Glutamatergic neuron (in vitro differentiated cells): ENCODE data around the gene RNF13. TPM values are rescaled to one million over a fixed set of nuclear protein-coding genes. Genes with fewer than 3 reads are reported as not detected.

ENCODE experiments used
- DNase-seq: peaks from one replicate; pipeline ENCODE4 v3.0.0; 2022
- H3K27ac Mint-ChIP-seq: one replicate; pipeline ENCODE4 v1.8.0; 2020; ENCODE audit warnings: mild to moderate bottlenecking, mixed read lengths, inconsistent platforms; ENCODE audit not compliant: unreplicated experiment
- H3K27me3 Mint-ChIP-seq: one replicate; pipeline ENCODE4 v1.8.0; 2020; ENCODE audit warnings: mild to moderate bottlenecking, moderate library complexity, mixed read lengths, inconsistent platforms; ENCODE audit not compliant: unreplicated experiment
- H3K36me3 Mint-ChIP-seq: one replicate; pipeline ENCODE4 v1.8.0; 2020; ENCODE audit warnings: mild to moderate bottlenecking, mixed read lengths, inconsistent platforms; ENCODE audit not compliant: unreplicated experiment
- H3K4me1 Mint-ChIP-seq: one replicate; pipeline ENCODE4 v1.8.0; 2020; ENCODE audit warnings: mild to moderate bottlenecking, low read depth, mixed read lengths, inconsistent platforms; ENCODE audit not compliant: unreplicated experiment
- H3K4me3 Mint-ChIP-seq: one replicate; pipeline ENCODE4 v1.8.0; 2020; ENCODE audit warnings: mild to moderate bottlenecking, mixed read lengths, inconsistent platforms; ENCODE audit not compliant: unreplicated experiment
- H3K9me3 Mint-ChIP-seq: one replicate; pipeline ENCODE4 v1.8.0; 2020; ENCODE audit warnings: mild to moderate bottlenecking, moderate library complexity, mixed read lengths, inconsistent platforms; ENCODE audit not compliant: unreplicated experiment
- total RNA-seq: library from RNA; stranded (reverse); fragmentation: NEBNext Ultra II Directional; extraction: Animal tissue kit (Norgen Biotek cat#: 25700); gene quantifications from one replicate; pipeline ENCODE4 v1.2.1, GENCODE V29; 2021; ENCODE audit not compliant: unreplicated experiment
- TF ChIP-seq, protein P1 (sequence below): fragments of 200-600 bp; sonication (generic); IDR thresholded peaks from one replicate; pipeline ENCODE4 v1.5.0; 2021; ENCODE audit not compliant: partially characterized antibody, unreplicated experiment

Gene RNF13
- total RNA-seq, 1 donor from 2014 or later: 29.0 TPM

DNA sequence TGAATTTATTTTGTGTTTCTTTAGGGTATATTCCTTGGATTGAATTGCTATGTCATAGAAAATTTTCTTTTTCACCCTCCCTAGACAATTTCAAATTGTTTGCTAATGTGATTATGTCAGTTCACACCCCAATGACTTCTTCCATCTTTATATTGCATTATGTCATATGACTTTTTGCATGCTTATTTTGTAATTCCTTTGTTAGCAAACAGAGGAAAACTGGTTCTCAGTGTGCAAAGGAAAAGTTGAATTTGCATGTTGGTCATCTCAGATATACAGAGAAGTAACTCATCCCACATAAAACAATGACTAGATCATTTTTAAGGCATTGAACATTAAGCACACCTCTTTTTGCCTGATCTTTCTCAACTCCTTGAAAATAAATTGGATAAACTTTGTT, 3.3 kb upstream of the RNF13 start:
- Mint-ChIP-seq H3K9me3 (peaks cover 4% of the 10 kb centered on the region), H3K36me3 (no peaks in the 10 kb centered on the region)
- DNase-seq: no peak

DNA sequence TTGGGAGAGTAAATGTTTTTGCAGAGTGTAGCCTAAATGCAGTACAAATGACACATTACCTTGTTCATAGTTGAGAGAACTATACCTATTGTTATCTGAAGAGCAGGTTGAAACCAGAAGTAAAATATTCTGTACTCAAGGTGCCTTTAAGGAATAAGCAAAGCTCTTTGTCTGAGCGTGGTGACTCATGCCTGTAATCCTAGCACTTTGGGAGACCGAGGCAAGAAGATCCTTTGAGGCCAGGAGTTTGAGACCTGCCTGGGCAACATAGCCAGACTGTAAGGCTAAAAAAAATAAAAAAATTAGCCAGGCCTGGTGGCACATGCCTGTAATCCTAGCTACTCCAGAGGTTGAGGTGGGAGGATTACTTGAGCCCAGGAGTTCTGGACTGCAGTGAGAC, 2.2 kb upstream of the RNF13 start:
- TF ChIP-seq, protein P1, sequence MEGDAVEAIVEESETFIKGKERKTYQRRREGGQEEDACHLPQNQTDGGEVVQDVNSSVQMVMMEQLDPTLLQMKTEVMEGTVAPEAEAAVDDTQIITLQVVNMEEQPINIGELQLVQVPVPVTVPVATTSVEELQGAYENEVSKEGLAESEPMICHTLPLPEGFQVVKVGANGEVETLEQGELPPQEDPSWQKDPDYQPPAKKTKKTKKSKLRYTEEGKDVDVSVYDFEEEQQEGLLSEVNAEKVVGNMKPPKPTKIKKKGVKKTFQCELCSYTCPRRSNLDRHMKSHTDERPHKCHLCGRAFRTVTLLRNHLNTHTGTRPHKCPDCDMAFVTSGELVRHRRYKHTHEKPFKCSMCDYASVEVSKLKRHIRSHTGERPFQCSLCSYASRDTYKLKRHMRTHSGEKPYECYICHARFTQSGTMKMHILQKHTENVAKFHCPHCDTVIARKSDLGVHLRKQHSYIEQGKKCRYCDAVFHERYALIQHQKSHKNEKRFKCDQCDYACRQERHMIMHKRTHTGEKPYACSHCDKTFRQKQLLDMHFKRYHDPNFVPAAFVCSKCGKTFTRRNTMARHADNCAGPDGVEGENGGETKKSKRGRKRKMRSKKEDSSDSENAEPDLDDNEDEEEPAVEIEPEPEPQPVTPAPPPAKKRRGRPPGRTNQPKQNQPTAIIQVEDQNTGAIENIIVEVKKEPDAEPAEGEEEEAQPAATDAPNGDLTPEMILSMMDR: no peak
- Mint-ChIP-seq H3K4me3 (no peak overlapping the region), H3K9me3 (peaks cover 4% of the 10 kb centered on the region), H3K27ac (no peak overlapping the region), H3K27me3 (no peaks in the 10 kb centered on the region), H3K4me1 (peaks cover 16% of the 10 kb centered on the region), H3K36me3 (no peaks in the 10 kb centered on the region)
- no peak for DNase-seq

More for the DNA sequence above, 3.3 kb upstream of the RNF13 start:
- H3K27ac Mint-ChIP-seq: no peak overlapping the region
- TF ChIP-seq, protein P1: no peak
- H3K4me3 Mint-ChIP-seq: no peak overlapping the region
- peaks cover 10% of the 10 kb centered on the region for H3K4me1 Mint-ChIP-seq
- H3K27me3 Mint-ChIP-seq: no peaks in the 10 kb centered on the region

DNA sequence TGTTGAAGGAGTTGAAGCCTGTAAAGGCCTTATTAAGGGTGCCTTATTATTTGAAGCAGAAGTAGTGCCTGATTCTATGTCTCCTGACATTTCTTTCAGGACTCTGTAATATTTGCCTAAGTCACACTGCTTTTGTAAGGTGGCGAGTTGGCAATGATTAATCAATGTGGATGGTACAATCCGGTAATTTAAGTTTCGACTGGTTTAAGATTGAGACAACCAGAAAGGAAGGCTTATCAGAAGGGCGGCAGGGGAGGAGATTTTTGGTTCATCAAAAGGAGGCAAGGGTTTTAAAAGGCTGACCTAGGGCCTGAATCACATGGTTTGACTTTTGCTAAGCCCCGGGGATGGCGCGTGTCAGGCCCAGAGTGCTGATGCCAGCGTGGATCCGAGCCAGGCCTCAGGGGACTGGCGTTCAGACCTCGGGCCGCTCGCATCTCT, 830 bp upstream of the RNF13 start:
- Mint-ChIP-seq H3K27me3 (no peaks in the 10 kb centered on the region), H3K4me3 (peak overlapping the region; percentile 98), H3K27ac (peak overlapping the region; percentile 93), H3K4me1 (peaks cover 16% of the 10 kb centered on the region), H3K36me3 (no peaks in the 10 kb centered on the region), H3K9me3 (peaks cover 4% of the 10 kb centered on the region)
- TF ChIP-seq, protein P1: no peak
- no peak for DNase-seq

DNA sequence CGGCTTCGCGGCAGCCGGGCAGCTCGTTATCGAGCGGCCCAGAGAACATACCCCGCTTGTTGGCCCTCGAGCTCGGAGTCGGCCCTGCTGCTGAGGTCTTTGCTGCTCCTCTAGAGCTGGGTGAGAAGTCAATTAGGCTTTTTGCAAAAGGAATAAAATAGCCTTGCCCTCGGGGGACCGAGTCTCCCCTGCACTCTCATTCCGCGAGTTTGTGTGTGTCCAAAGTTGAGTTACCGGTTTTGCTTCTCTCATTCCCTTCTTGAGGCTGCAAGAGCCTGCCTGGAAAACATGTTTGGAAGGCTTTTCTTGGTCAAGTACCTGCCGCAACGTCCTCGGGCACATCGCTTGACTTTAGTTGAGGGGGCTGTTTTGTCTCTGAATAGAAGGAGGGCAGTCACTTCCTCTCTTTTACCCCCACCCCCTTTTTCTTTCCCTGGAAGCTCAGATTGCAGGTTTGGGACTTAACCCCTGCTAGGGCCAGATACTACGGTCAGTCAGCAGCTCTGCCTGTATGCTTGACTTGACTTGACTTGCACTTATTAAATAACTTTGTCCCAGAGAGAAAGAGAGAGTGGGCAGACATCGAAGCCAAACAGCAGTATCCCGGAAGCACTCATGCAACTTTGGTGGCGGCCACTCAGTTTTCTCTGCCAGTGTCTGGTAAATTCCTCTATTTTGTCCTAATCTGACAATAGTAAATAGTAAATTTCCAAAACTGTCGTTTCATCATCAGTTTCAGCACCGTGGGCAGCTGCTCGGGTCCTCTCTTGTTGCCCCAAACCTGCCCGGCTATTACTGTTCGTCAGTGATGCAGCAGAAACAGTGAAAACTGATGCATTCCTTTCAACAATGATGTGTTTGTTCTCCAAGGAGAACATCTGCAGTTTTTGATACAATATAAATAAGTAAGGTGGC, 609 bp downstream of the RNF13 start:
- Mint-ChIP-seq H3K27me3 (no peaks in the 10 kb centered on the region), H3K4me1 (peaks cover 16% of the 10 kb centered on the region)

More for the DNA sequence above, 609 bp downstream of the RNF13 start:
- peak overlapping the region; percentile 93 for H3K27ac Mint-ChIP-seq
- H3K4me3 Mint-ChIP-seq: peak overlapping the region; percentile 98
- H3K36me3 Mint-ChIP-seq: no peaks in the 10 kb centered on the region
- DNase-seq: no peak
- peaks cover 4% of the 10 kb centered on the region for H3K9me3 Mint-ChIP-seq
- TF ChIP-seq, protein P1: no peak
